Upper lobe of left lung (tissue), 6 donors: Measurements from ENCODE around the gene BTBD6. TPM values are rescaled to one million over a fixed set of nuclear protein-coding genes. Genes with fewer than 3 reads are reported as not detected.
A peak's percentile ranks its signal among the peaks of the same experiment; 100 is the strongest.

Experiments used
- ATAC-seq, 2 donors: fragments of 200-7000 bp; cut with Tn5 transposase; one replicate each; pipeline ENCODE4 v1.9.1; 2022; ENCODE audit warnings: mild to moderate bottlenecking in 2 of 2, moderate library complexity in 2 of 2; ENCODE audit not compliant: low FRiP score in 2 of 2
- DNase-seq, 2 donors: peaks; one replicate each; pipeline ENCODE4 v3.0.0-alpha.2; 2019 to 2020
- H3K27ac ChIP-seq, 4 donors: fragments of 200-600 bp; sonication (generic); one replicate each; pipeline ENCODE4 v1.5.1; 2016 to 2019
- H3K27me3 ChIP-seq, 4 donors: fragments of 200-600 bp; sonication (generic); one replicate each; pipeline ENCODE4 v1.5.1; 2017 to 2019
- H3K36me3 ChIP-seq, 4 donors: fragments of 200-600 bp; sonication (generic); one replicate each; pipeline ENCODE4 v1.5.1; 2016 to 2019
- H3K4me1 ChIP-seq, 4 donors: fragments of 200-600 bp; sonication (generic); one replicate each; pipeline ENCODE4 v1.5.1; 2018 to 2019
- H3K4me3 ChIP-seq, 4 donors: fragments of 200-600 bp; sonication (generic); one replicate each; pipeline ENCODE4 v1.5.1; 2017 to 2019; ENCODE audit warnings: mild to moderate bottlenecking in 2 of 4, moderate library complexity in 1 of 4
- H3K9me3 ChIP-seq, 4 donors: fragments of 200-600 bp; sonication (generic); one replicate each; pipeline ENCODE4 v1.5.1; 2018 to 2019
- EP300 ChIP-seq, 4 donors: sonication (generic); formaldehyde crosslinking; IDR thresholded peaks; one replicate each; pipeline ENCODE4 v1.5.1; 2017; ENCODE audit warnings: antibody characterized with exemption in 4 of 4, control low read depth in 2 of 4
- POLR2A ChIP-seq, 4 donors: fragments of 450-650 bp; IDR thresholded peaks; one replicate each; pipeline ENCODE4 v1.5.1; 2016 to 2017; ENCODE audit warnings: antibody characterized with exemption in 4 of 4, mild to moderate bottlenecking in 2 of 4
- POLR2AphosphoS5 ChIP-seq, 2 donors: sonication (generic); formaldehyde crosslinking; IDR thresholded peaks; one replicate each; pipeline ENCODE4 v1.5.1; 2017; ENCODE audit warnings: antibody characterized with exemption in 2 of 2
- WGBS, 2 donors: methylation state at CpG; one replicate each; pipeline ENCODE4 v1.1.5; 2017 to 2018; 5-methylcytosine and 5-hydroxymethylcytosine counted together
- total RNA-seq, 6 donors: library from RNA; depleted of rRNA in 4 of 6; stranded (reverse); fragments of >200 nt in 4 of 6; gene quantifications; one replicate each; pipeline versions ENCODE4 v1.1.0 to v1.2.1, GENCODE V29; 2016 to 2021
- TF ChIP-seq, protein P1 (sequence below), 6 experiments: fragments of 450-650 bp in 4 of 6; fragments of 200-600 bp in 2 of 6; sonication (generic) in 2 of 6; IDR thresholded peaks; one replicate each; pipeline ENCODE4 v1.5.1; 2016 to 2019; ENCODE audit warnings: antibody characterized with exemption in 6 of 6
- donor health status: DM: no; HTN: no; CAD: no; lungs with moderate emphysema.
- donor health status: DM: no; HTN: yes; CAD: no; lungs with severe emphysema.

BTBD6 gene
- total RNA-seq, 6 donors from 2014 or later = 36.4 to 71.7 (median 49.8) TPM

DNA sequence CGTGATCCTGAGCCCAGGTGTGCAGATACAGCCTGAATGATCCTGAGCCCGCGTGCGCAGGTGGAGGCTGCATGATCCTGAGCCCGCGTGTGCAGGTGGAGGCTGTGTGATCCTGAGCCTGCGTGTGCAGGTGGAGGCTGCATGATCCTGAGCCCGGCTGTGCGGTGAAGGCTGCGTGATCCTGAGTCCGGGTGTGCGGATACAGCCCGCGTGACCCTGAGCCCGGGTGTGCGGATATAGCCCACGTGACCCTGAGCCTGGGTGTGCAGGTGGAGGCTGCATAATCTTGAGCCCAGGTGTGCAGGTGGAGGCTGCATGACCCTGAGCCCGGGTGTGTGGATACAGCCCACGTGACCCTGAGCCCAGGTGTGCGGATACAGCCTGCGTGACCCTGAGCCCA is 32.2 kb downstream of the BTBD6 start:
- Histone ChIP-seq H3K4me3 (no peak overlapping the region), H3K27me3 (no peaks in the 10 kb centered on the region), H3K36me3 (peaks cover 0 to 8% (median 0%) of the 10 kb centered on the region in 4 donors), H3K4me1 (peaks cover 0 to 16% (median 11%) of the 10 kb centered on the region in 4 donors), H3K27ac (no peak overlapping the region), H3K9me3 (no peaks in the 10 kb centered on the region)
- WGBS, 2 donors = 95 to 96% methylated on average over 16 to 19 of the region's 21 CpGs
- TF ChIP-seq, protein P1, sequence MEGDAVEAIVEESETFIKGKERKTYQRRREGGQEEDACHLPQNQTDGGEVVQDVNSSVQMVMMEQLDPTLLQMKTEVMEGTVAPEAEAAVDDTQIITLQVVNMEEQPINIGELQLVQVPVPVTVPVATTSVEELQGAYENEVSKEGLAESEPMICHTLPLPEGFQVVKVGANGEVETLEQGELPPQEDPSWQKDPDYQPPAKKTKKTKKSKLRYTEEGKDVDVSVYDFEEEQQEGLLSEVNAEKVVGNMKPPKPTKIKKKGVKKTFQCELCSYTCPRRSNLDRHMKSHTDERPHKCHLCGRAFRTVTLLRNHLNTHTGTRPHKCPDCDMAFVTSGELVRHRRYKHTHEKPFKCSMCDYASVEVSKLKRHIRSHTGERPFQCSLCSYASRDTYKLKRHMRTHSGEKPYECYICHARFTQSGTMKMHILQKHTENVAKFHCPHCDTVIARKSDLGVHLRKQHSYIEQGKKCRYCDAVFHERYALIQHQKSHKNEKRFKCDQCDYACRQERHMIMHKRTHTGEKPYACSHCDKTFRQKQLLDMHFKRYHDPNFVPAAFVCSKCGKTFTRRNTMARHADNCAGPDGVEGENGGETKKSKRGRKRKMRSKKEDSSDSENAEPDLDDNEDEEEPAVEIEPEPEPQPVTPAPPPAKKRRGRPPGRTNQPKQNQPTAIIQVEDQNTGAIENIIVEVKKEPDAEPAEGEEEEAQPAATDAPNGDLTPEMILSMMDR (IDR thresholded peaks at IDR 0.05) = no peak
- no peak for TF ChIP-seq POLR2A (IDR thresholded peaks at IDR 0.05)
- TF ChIP-seq POLR2AphosphoS5 (IDR thresholded peaks at IDR 0.05) = no peak
- TF ChIP-seq EP300 (IDR thresholded peaks at IDR 0.05) = no peak
- peak in 1 of 2 donors; percentile 64 for DNase-seq
- no peak for ATAC-seq

GRCh38 chr14:105281371-105282097 is 33.2 kb downstream of the BTBD6 start:
- H3K27me3 ChIP-seq = no peaks in the 10 kb centered on the region
- TF ChIP-seq, protein P1 (IDR thresholded peaks at IDR 0.05) = peak in 5 of 6 experiments; percentile 36 to 44 (median 37)
- no peak for TF ChIP-seq POLR2AphosphoS5 (IDR thresholded peaks at IDR 0.05)
- H3K4me1 ChIP-seq = peaks cover 0 to 16% (median 10%) of the 10 kb centered on the region in 4 donors
- WGBS, 2 donors = 75% methylated on average over 22 to 23 of the region's 23 CpGs
- peak in 1 of 2 donors; percentile 58 for DNase-seq
- no peak overlapping the region for H3K27ac ChIP-seq
- peaks cover 0 to 8% (median 0%) of the 10 kb centered on the region in 4 donors for H3K36me3 ChIP-seq
- no peaks in the 10 kb centered on the region for H3K9me3 ChIP-seq
- no peak overlapping the region for H3K4me3 ChIP-seq
- ATAC-seq = peak in 1 of 2 donors; percentile 41

- H3K9me3 ChIP-seq = no peaks in the 10 kb centered on the region
- H3K27me3 ChIP-seq = no peaks in the 10 kb centered on the region
- no peak overlapping the region for H3K27ac ChIP-seq
- no peak for TF ChIP-seq POLR2A (IDR thresholded peaks at IDR 0.05)
- TF ChIP-seq, protein P1 (IDR thresholded peaks at IDR 0.05) = peak in 2 of 6 experiments; percentile 2 to 3
- no peak overlapping the region for H3K4me3 ChIP-seq
- WGBS, 2 donors = 78 to 80% methylated on average over 15 to 16 of the region's 16 CpGs
- H3K4me1 ChIP-seq = peaks cover 0 to 16% (median 10%) of the 10 kb centered on the region in 4 donors
- peaks cover 0 to 8% (median 1%) of the 10 kb centered on the region in 4 donors for H3K36me3 ChIP-seq
- ATAC-seq (no peak), DNase-seq (peak in 1 of 2 donors; percentile 55)
These were observed 33.9 kb downstream of the BTBD6 start for GRCh38 chr14:105282098-105282725.

DNA sequence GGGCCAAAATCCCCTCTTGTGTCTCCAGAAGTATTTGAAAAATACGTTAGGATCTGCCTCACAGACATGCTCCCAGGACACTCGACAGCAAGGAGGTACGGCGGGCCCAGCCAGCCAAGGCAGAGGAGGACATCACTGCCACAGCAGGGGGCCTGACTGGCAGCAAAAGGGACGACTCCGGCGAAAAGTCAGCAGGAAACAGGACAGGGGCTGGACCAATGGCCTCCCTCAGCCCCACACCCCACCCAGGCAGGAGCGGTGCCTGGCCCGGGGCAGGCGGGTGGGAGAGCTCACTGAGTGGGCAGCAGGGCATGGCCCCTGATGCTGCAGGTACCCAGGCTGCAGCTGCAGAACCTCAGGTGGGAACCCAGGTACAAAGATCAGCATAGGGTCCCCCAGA is 34.7 kb downstream of the BTBD6 start:
- Histone ChIP-seq H3K9me3 (no peaks in the 10 kb centered on the region), H3K4me3 (no peak overlapping the region), H3K4me1 (peaks cover 0 to 14% (median 9%) of the 10 kb centered on the region in 4 donors), H3K36me3 (peaks cover 0 to 8% (median 1%) of the 10 kb centered on the region in 4 donors), H3K27me3 (no peaks in the 10 kb centered on the region), H3K27ac (no peak overlapping the region)
- ATAC-seq = no peak
- peak in 1 of 2 donors; percentile 52 for DNase-seq
- WGBS, 2 donors = 79 to 92% methylated on average over 10 of the region's 10 CpGs
- no peak for TF ChIP-seq EP300 (IDR thresholded peaks at IDR 0.05)
- TF ChIP-seq, protein P1 (IDR thresholded peaks at IDR 0.05) = no peak
- no peak for TF ChIP-seq POLR2AphosphoS5 (IDR thresholded peaks at IDR 0.05)
- no peak for TF ChIP-seq POLR2A (IDR thresholded peaks at IDR 0.05)
